ENCODE data around the gene OAS2. TPM values are rescaled to one million over a fixed set of nuclear protein-coding genes. Genes with fewer than 3 reads are reported as not detected.

The OAS2 gene
- total and polyA plus RNA-seq, 10 of the 15 experiments (the other 5 are each of a cell fraction or from before 2014, with no cell fraction given), result 32.4 to 290 (median 90.2) TPM

GRCh38 chr12:112947314-112947713 lies 31.0 kb upstream of the OAS2 start:
- Histone ChIP-seq H3K9ac (ENCODE audit: control insufficient read depth, insufficient read depth, low read length) (no peak overlapping the region), H3K27ac (ENCODE audit: control insufficient read depth, insufficient read depth) (no peak overlapping the region), H3K9me3 (replicated peaks; ENCODE audit: control insufficient read depth, insufficient read depth, low read length) (no peaks in the 10 kb centered on the region), H3K4me1 (ENCODE audit: control insufficient read depth, insufficient read depth, low read length) (no peaks in the 10 kb centered on the region), H3K27me3 (replicated peaks in 1 of 2; ENCODE audit: control insufficient read depth in 2 of 2, insufficient read depth in 2 of 2, low read length in 1 of 2) (no peaks in the 10 kb centered on the region), H2AFZ (ENCODE audit: control insufficient read depth, low read depth, low read length) (no peak overlapping the region), H3K36me3 (ENCODE audit: control insufficient read depth in 2 of 2, insufficient read depth in 2 of 2, low read length in 1 of 2) (peaks cover 0 to 16% of the 10 kb centered on the region in 2 experiments; a peak in 2 of 4 replicates), H3K79me2 (ENCODE audit: control insufficient read depth, insufficient read depth, low read length) (peaks cover 1% of the 10 kb centered on the region; the same call in 1 of the 2 replicates), H3K4me2 (ENCODE audit: control insufficient read depth, insufficient read depth) (no peak overlapping the region), H4K20me1 (ENCODE audit: control insufficient read depth, insufficient read depth) (no peaks in the 10 kb centered on the region), H3K4me3 (no peak overlapping the region)
- 25% methylated on average over 1 of the region's 1 CpG for WGBS (ENCODE audit: insufficient coverage, insufficient replicate concordance, low lambda C conversion rate, missing lambda C conversion rate)
- CTCF ChIA-PET, result interaction anchor here (0.5 to 0.6 kb wide), 2 partner anchors 18 to 1474 kb away, joined by 3 to 5 read pairs; no protein-coding TSS in a partner anchor
- ATAC-seq (no peak), FAIRE-seq (no peak), DNase-seq (ENCODE audit: low read depth, low spot score) (no peak)
- no peak for TF ChIP-seq NFYA (IDR thresholded peaks at IDR 0.05; ENCODE audit: borderline replicate concordance, low read depth, low read length)
- no peak for TF ChIP-seq USF2 (IDR thresholded peaks at IDR 0.05; ENCODE audit: borderline replicate concordance, low read depth, low read length)
- TF ChIP-seq PML (IDR thresholded peaks at IDR 0.05; ENCODE audit: low read length), result no peak
- no peak for TF ChIP-seq HDAC6 (IDR thresholded peaks at IDR 0.05; ENCODE audit: unreplicated experiment)
- no peak for TF ChIP-seq SMARCA5 (IDR thresholded peaks at IDR 0.05)
- TF ChIP-seq TCF12 (IDR thresholded peaks at IDR 0.05; ENCODE audit: low read depth, low read length), result no peak
- no peak for TF ChIP-seq SMAD1 (IDR thresholded peaks at IDR 0.05; ENCODE audit: low read depth, partially characterized antibody)
- no peak for TF ChIP-seq TCF7 (IDR thresholded peaks at IDR 0.05; ENCODE audit: borderline replicate concordance)
- no peak for TF ChIP-seq POLR2A (IDR thresholded peaks at IDR 0.05; ENCODE audit: low read depth, low read length)
- no peak for TF ChIP-seq RAD21 (IDR thresholded peaks at IDR 0.05; ENCODE audit: insufficient read depth, low read depth, low read length)
- no peak for TF ChIP-seq ZNF217 (IDR thresholded peaks at IDR 0.05)
- TF ChIP-seq PRDM15 (CRISPR knock-in tag; IDR thresholded peaks at IDR 0.05), result no peak
- TF ChIP-seq BACH1 (IDR thresholded peaks at IDR 0.05; ENCODE audit: borderline replicate concordance), result no peak
- no peak for TF ChIP-seq ZBTB4 (CRISPR knock-in tag; IDR thresholded peaks at IDR 0.05)
- no peak for TF ChIP-seq ESRRA (IDR thresholded peaks at IDR 0.05; ENCODE audit: low read length)
- no peak for TF ChIP-seq WRNIP1 (IDR thresholded peaks at IDR 0.05; ENCODE audit: borderline replicate concordance, low read depth, low read length)
- no peak for TF ChIP-seq NR2C1 (IDR thresholded peaks at IDR 0.05)
- no peak for TF ChIP-seq RAD51 (IDR thresholded peaks at IDR 0.05)
- TF ChIP-seq NRF1 (conservative IDR thresholded peaks at IDR 0.05; ENCODE audit: low read depth, low read length), result no peak
- no peak for TF ChIP-seq SUZ12 (IDR thresholded peaks at IDR 0.05; ENCODE audit: unreplicated experiment)
- POLR2A ChIA-PET, result no interaction called here
- intact Hi-C loops (cut with micrococcal nuclease; ENCODE audit: unreplicated experiment), result no loop called here
- SMC1A ChIA-PET (ENCODE audit: uncharacterized antibody, unreplicated experiment), result no interaction called here
- no TSS peak for BruUV-seq (replicated peaks)
- in situ Hi-C loops (cut with MboI), result no loop called here
- RAD21 ChIA-PET (ENCODE audit: unreplicated experiment), result no interaction called here
